Upper lobe of right lung (tissue), 1 donor: ENCODE measurements around the gene PTPRG. TPM values are rescaled to one million over a fixed set of nuclear protein-coding genes. Genes with fewer than 3 reads are reported as not detected.

ENCODE experiments used
- ATAC-seq: fragments of 200-7000 bp; cut with Tn5 transposase; one replicate; pipeline ENCODE4 v1.9.1; 2020; ENCODE audit warnings: mild to moderate bottlenecking, moderate library complexity
- DNase-seq: peaks from one replicate; pipeline ENCODE4 v3.0.0-alpha.2; 2020
- H3K27ac ChIP-seq: fragments of 200-600 bp; one replicate; pipeline ENCODE4 v1.8.0; 2022
- H3K27me3 ChIP-seq: fragments of 200-600 bp; one replicate; pipeline ENCODE4 v1.8.0; 2022; ENCODE audit warnings: mild to moderate bottlenecking
- H3K36me3 ChIP-seq: fragments of 200-600 bp; one replicate; pipeline ENCODE4 v1.8.0; 2022
- H3K4me1 ChIP-seq: fragments of 200-600 bp; one replicate; pipeline ENCODE4 v1.8.0; 2022
- H3K4me3 ChIP-seq: fragments of 200-600 bp; one replicate; pipeline ENCODE4 v1.8.0; 2022; ENCODE audit warnings: mild to moderate bottlenecking
- H3K9me3 ChIP-seq: fragments of 200-600 bp; one replicate; pipeline ENCODE4 v1.8.0; 2022
- intact Hi-C: fragments of 100-400 bp; cut with DNase I; formaldehyde crosslinking; loops from one replicate; pipeline ENCODE4 v1.11.0; 2022
- total RNA-seq: library from RNA; stranded (reverse); fragmentation: NEBNext Ultra II Directional; extraction: Animal tissue kit (Norgen Biotek cat#: 25700); gene quantifications from one replicate; pipeline ENCODE4 v1.2.1, GENCODE V29; 2021
- TF ChIP-seq, protein P1 (sequence below): fragments of 200-600 bp; IDR thresholded peaks from one replicate; pipeline ENCODE4 v1.8.0; 2022; ENCODE audit warnings: antibody characterized with exemption
- donor health status: DM: no; HTN: yes; CAD: no; lungs with severe emphysema.

Gene PTPRG
- total RNA-seq, 1 donor from 2014 or later = 86.7 TPM

GRCh38 chr3:62007036-62007435, 445.7 kb downstream of the PTPRG start:
- Histone ChIP-seq H3K4me1 (no peaks in the 10 kb centered on the region), H3K9me3 (no peaks in the 10 kb centered on the region), H3K36me3 (no peaks in the 10 kb centered on the region), H3K4me3 (no peak overlapping the region), H3K27ac (no peak overlapping the region), H3K27me3 (no peaks in the 10 kb centered on the region)
- ATAC-seq = no peak
- TF ChIP-seq, protein P1, sequence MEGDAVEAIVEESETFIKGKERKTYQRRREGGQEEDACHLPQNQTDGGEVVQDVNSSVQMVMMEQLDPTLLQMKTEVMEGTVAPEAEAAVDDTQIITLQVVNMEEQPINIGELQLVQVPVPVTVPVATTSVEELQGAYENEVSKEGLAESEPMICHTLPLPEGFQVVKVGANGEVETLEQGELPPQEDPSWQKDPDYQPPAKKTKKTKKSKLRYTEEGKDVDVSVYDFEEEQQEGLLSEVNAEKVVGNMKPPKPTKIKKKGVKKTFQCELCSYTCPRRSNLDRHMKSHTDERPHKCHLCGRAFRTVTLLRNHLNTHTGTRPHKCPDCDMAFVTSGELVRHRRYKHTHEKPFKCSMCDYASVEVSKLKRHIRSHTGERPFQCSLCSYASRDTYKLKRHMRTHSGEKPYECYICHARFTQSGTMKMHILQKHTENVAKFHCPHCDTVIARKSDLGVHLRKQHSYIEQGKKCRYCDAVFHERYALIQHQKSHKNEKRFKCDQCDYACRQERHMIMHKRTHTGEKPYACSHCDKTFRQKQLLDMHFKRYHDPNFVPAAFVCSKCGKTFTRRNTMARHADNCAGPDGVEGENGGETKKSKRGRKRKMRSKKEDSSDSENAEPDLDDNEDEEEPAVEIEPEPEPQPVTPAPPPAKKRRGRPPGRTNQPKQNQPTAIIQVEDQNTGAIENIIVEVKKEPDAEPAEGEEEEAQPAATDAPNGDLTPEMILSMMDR = no peak
- intact Hi-C loops = no loop called here
- no peak for DNase-seq

GRCh38 chr3:62010989-62011388, 449.6 kb downstream of the PTPRG start:
- intact Hi-C loops = no loop called here
- Histone ChIP-seq H3K9me3 (no peaks in the 10 kb centered on the region), H3K27ac (no peak overlapping the region), H3K4me1 (no peaks in the 10 kb centered on the region), H3K36me3 (no peaks in the 10 kb centered on the region), H3K4me3 (no peak overlapping the region), H3K27me3 (no peaks in the 10 kb centered on the region)
- DNase-seq (no peak), ATAC-seq (no peak)
- TF ChIP-seq, protein P1 = no peak

GRCh38 chr3:62011666-62012065, 450.3 kb downstream of the PTPRG start:
- no peaks in the 10 kb centered on the region for H3K4me1 ChIP-seq
- TF ChIP-seq, protein P1 = no peak
- no peak overlapping the region for H3K27ac ChIP-seq
- H3K36me3 ChIP-seq = no peaks in the 10 kb centered on the region
- H3K9me3 ChIP-seq = no peaks in the 10 kb centered on the region
- H3K27me3 ChIP-seq = no peaks in the 10 kb centered on the region
- intact Hi-C loops = no loop called here
- no peak overlapping the region for H3K4me3 ChIP-seq
- no peak for ATAC-seq
- no peak for DNase-seq

GRCh38 chr3:62013951-62014350, 452.6 kb downstream of the PTPRG start:
- Histone ChIP-seq H3K27ac (no peak overlapping the region), H3K27me3 (no peaks in the 10 kb centered on the region), H3K4me3 (no peak overlapping the region), H3K4me1 (no peaks in the 10 kb centered on the region), H3K36me3 (no peaks in the 10 kb centered on the region), H3K9me3 (no peaks in the 10 kb centered on the region)
- TF ChIP-seq, protein P1 = no peak
- ATAC-seq (no peak), DNase-seq (no peak)
- intact Hi-C loops = no loop called here

GRCh38 chr3:62015111-62015510, 453.7 kb downstream of the PTPRG start:
- Histone ChIP-seq H3K4me3 (no peak overlapping the region), H3K27me3 (no peaks in the 10 kb centered on the region), H3K4me1 (no peaks in the 10 kb centered on the region), H3K36me3 (no peaks in the 10 kb centered on the region), H3K27ac (no peak overlapping the region), H3K9me3 (no peaks in the 10 kb centered on the region)
- intact Hi-C loops = no loop called here
- no peak for DNase-seq
- TF ChIP-seq, protein P1 = no peak
- ATAC-seq = no peak

GRCh38 chr3:62019906-62020305, 458.5 kb downstream of the PTPRG start:
- Histone ChIP-seq H3K4me1 (no peaks in the 10 kb centered on the region), H3K9me3 (no peaks in the 10 kb centered on the region), H3K4me3 (no peak overlapping the region), H3K36me3 (no peaks in the 10 kb centered on the region), H3K27me3 (no peaks in the 10 kb centered on the region), H3K27ac (no peak overlapping the region)
- TF ChIP-seq, protein P1 = no peak
- ATAC-seq (no peak), DNase-seq (no peak)
- intact Hi-C loops = no loop called here
